GM18868 (cell line): ENCODE data around the gene DNM3.
A peak's percentile ranks its signal among the peaks of the same experiment; 100 is the strongest.

Experiments used
- ATAC-seq: cut with Tn5 transposase; IDR thresholded peaks from one replicate; pipeline ENCODE4 v1.9.1; 2021; ENCODE audit warnings: mild to moderate bottlenecking, moderate library complexity; ENCODE audit not compliant: unreplicated experiment

Gene DNM3

DNA sequence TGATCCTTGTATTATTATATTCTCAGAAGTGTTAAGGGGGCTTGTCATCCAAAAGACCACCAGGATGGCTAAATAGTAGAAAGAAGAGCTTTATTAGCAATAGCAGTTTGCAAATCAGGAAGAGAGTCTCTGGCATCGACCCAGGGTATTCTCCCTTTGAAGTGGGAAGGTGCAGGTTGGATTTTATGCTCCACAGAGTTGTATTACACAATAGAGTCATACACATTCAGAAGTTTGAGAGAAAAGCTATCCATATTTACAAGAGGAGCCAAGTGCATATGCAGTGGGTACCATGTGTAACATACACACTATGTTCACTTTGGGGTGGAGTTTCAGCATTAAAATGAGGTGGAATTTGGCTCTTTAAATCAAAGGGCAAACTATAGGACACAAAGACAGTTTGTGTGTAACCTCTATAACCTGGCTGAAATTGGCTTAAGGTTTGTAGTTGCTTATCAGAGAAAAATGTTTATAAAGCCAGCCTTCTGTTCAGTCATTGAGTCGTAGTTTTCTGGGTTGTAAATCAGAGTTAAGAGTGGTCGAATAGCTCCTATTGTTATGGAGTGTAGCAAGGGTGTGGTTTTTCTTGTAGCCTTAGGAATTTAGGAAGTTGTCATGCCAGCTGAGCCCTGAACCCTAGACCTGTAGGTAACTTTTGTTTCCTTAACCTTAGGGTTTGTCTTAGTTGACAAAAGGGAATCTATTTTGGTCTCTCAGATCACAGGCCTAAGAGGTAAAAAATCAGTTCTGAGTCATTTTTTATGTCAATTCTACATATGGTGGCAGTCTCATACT is 125.3 kb downstream of the DNM3 start:
- ATAC-seq = no peak

DNA sequence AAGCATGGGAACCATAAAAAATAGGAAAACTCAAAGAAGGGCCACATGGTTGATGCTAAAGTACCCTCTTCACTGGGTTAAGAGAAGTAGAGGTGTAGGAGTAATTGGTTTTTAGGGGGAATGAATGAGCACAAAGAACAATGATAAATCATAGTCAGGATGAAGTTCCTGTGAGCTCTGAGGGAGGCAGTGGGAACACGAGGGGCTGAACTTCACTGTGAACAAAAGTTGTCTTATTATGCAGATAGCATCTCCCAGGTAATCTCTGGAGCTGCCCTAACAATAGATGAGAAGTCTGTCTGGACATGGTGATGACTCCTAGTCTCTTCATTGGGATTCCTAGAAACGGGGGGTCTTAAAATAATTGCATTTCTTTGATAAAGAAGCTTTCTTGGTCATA is 127.9 kb downstream of the DNM3 start:
- no peak for ATAC-seq

DNA sequence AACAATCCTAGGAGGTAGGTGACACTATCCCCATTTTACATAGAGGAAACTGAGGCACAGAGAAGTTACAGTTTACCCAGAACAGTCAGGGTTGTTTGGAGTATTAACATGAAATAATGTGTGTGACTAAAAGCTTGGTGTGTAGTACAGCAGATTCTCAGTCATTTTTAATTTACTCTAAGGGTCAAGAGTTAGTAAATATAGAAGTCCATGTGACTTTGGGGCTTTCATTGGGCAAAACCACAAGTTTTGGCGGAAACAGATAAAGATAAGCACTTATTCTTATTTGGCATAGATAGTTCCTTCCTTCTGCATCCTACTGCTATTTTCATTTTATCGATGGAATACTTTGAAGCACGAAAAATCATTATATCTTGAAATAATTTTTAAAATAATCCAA is 128.5 kb downstream of the DNM3 start:
- no peak for ATAC-seq

DNA sequence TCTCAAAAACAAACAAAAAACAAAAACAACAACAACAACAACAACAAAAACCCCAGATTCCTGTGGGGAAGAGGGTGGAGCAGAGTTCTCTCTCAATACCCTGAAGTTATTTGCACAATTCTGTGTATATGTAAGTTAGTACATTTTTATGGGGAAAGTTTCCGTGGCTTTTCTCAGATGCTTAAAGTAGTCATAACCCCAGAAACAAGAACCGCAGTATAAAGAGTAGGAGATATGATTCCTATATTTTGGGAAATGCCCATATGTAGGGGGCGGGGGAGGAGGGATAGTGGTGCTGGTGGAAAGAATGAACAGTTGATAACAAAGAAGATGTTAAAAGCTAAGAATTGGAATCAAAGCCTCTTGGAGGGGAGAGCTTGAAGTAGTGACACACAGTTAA is 131.5 kb downstream of the DNM3 start:
- no peak for ATAC-seq

DNA sequence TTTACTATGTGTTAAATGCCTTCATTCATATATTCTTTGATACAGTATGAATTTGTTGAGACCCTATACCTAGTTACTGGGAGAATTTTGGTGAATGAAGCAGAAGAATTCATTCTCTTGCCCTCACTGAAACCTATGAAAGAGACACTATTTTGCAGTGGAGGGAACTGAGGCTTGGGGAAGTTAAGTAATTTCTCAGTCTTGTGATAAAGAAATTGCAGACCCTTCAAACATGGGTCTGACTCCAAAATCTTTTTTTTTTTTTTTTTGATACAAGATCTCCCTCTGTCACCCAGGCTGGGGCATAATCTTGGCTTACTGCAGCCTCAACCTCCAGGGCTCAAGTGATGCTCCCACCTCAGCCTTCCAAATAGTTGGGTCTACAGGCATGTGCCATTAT is 132.1 kb downstream of the DNM3 start:
- ATAC-seq = no peak

DNA sequence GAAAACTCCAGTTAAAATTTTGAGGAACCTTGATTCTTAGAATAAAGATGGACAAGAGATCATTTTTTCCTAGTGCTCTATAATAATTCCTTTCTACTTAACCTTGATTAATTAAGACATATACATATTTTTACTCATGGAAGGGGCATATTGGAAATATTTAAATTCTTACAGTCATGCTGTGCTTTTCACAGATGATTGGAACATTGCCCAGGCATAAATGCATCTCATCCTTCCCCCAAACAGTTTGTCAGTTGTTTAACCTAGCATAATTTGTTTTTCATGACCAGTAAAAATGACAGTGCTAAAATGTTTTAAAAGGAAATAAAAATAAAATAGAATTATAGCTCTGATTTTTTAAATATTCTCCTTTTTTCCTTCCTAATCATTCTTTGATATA is 140.0 kb downstream of the DNM3 start:
- no peak for ATAC-seq

DNA sequence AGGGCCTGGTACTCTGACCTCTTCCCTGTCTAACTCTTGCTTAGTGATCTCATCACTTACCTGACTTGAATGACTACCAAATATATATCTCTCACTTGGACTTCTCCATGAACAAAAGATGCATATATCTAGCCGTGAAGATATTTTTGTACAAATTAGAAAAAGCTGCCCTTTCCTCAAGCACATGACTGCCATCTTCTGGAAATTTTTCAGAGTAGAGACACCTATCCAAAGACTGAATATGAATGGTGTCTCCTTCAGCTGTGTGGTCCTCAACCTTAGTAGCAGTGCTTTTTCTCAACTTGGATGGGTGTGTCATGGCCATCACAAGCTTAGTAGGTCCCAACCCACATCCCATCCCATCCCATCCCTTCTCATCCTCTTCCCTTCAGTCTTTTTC is 142.3 kb downstream of the DNM3 start:
- no peak for ATAC-seq

DNA sequence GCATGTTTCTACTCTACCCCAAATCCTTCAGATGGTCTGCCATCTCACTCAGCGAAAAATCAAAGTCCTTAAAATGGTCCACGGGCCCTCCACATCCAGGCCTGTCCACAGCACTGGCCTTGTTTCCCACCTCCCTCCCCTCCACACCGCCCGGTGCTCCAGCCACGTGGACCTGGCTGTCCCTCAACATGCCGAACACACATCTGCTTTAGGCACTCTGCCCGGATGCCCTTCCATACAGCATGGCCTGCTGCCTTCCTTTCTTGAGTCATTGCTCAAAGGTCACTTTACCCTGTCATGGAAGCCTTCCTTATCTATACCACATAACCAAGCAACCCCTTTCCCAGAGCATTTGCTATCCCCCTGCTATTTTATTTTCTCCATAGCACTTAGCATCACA is 143.0 kb downstream of the DNM3 start:
- no peak for ATAC-seq

DNA sequence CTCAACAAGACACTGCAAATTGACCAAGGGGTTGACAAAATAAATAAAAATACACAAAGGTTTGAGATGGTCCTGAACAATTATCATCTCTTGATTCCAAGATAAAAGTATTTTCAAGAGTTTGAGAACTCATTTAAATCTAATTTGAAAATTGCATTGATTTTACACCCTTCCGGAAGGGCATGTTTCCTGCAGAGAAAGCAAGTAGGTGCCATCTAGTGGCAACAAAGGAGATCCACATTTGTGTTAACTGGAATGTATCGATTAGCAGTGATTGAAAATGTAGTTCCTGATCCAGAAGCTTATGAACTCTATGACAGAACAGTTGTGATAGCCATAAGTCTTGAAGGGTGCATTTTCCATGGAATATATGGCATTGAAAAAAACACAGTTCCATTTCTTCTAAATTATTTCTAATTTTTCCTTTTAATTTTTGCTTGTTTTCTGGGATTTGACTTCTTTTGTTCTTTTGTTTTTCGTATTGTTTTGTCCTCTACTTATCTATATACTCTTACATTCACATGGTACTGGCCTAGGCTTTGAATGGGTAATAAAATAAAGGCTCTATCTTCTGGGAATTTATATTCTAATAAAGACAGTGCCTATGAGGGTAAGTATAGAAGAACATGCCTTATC is 143.7 kb downstream of the DNM3 start:
- peak; percentile 61 for ATAC-seq

DNA sequence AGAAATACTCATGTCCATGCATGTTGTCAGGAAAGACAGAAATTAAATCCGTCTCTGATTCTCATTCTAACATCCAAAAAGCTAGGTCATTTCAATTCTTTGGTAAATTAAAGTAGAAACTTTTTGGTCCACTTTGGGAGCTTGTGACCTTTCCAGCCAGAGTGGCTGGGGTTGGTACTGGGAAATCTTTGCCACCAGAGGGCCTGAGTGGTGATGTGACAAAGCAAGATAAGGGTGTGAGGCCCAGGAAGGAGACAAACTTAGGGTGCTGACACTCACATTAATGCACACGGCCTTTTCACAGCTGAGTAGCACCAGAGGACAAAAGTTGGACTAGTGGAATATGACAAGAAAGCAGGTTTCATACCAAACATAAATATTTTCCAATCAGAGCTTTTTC is 144.3 kb downstream of the DNM3 start:
- no peak for ATAC-seq

DNA sequence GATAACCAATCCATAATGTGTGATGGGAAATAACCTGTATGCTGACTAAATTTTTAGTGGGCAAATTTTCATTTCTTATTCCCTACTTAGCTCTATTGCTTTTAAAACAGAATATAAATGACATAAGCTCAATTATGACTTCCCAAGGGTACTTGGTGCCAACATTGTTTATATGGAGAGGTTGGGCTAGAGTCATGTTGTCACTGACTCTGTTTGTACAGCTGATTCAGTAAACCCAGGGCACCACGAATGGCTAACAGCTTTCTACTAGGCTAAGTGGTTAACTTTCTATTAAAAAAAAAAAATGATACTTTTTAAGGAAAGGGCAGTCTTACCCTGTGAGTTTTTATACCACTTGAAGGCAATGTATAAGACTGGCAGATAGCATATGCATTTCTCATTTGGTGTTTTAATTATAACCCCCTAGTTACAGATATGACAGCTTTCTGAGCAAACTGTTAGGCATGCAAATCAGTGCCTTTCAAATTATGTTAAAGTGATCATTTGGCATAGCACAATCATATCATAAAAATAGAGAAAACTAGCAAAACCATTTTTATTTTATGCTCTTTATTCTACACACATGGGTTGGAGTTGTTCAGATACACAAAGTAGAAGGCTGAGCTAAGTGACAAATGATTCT is 147.1 kb downstream of the DNM3 start:
- ATAC-seq = no peak

DNA sequence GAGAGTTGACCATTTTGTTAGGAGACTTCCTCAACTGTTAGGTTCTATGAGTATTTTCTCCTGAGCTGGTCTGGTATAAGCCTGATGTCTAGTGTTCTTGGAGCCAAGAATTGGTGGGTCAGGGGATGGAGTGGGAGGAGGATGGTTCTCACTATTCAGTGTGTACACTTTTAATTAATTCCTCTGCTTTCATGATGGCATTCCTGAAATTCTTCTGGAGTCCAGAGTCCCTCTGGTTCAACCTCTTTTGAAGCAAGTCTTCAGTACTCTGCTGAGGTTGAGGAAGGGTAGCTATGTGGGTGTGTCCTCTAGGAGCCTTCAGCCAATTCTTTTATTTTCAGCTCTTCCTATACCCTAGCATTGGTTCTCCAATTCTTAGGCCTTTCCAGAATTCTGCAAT is 149.1 kb downstream of the DNM3 start:
- no peak for ATAC-seq

DNA sequence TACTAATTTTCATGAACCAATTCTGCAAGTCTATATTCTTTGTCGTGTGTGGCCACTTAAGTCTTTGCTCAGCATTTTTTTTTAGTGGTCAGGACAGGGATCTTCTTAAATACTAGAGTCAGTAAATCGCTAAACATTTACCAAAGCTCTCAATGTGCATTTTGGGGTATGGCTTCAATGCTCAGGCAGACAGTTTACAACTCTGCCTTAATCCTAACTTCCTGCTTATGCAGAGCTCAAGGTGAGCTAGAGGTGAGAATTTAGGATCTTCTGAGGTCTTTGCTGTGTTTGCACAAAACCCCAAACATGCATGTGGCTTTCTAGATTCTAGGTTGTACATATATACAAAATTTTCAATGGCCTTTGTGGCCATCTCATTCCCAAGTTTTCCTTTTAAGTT is 153.0 kb downstream of the DNM3 start:
- no peak for ATAC-seq

DNA sequence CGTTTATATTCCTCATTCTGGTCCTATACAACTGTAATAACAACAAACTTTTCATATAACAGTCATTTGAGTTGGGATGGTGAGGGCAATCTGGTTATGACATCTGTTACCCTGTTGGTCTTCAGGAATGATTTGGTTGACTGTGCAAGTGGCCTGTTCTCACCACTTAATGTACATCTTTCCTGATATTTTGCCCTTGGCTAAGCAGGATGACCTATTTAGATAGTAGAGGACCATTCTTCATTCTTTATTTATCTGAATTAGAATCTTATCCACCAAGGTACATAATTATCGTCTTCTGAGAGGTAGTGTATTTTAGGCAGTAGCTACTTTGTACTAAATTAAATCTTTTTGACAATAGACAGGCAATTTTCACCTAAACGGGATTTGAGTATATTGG is 154.3 kb downstream of the DNM3 start:
- ATAC-seq = no peak

DNA sequence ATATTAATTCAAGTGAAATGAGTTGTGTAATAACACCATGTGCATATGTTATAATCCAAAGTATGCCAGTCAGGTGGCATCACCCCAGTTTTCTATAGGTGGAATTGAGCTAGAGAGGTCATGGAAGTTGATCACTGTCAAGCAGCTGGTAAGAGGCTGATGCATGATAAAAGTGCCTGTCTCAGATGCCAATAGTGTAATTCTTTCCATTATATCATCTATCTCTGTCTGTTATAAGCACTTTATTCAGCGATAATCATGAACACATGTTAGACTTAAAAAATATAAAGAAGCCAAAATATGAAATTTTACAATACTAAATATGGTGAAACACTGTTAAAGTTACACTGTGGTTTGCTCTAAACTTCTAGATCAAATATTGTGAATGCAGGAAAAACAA is 156.6 kb downstream of the DNM3 start:
- ATAC-seq = no peak

DNA sequence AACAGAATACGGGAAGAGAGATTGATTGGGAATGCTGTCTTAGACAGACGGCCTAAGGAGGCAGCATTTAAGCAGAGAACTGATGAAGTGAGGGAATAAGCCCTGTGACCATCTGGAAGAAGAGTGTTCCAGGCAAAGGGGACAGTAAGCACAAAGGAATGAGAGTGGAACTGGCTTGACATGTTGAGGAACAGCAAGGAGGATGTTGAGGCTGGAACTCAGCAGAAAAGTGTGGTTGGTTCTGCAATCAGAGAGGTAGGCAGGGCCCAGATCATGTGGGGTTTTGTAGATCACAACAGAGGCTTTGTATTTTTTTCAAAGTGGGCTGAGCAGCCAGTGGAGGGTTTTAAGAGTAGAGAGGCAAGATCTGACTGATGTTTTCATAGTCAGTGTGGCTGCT is 157.4 kb downstream of the DNM3 start:
- no peak for ATAC-seq

DNA sequence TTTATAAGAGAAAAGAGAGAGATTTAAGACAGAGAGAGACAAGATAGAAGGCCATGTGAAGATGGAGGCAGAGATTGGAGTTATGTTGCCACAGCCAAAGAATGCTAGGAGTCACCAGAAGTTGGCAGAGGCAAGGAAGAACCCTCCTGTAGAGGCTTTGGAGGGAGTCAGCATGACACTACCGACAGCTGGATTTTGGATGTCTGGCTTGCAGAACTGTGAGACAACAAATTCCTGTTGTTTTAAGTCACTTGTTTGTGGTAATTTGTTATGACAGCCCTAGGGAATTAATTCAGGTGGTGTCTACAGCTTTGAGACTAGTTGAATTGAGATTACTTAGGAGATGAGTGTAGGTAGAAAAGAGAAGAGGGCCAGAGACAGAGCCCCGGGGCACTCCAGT is 158.5 kb downstream of the DNM3 start:
- ATAC-seq = no peak

DNA sequence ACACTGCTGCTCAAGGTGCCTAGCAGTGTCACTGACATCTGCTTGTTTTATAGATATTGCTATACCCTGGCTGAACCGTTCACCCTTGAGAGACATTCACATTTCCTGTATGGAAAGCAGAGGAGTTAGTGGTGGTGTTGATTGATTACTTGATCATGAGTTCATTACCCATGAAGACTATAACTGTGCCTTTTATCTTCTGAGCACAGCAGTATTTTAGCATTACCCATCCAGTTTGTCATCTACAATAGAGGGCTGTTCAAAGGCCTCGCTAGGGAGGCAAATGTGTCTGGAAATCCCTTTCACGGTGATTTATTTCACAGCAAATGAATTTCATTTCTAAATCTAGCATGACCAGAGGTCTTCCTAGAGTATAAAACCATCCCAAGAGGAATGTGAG is 160.0 kb downstream of the DNM3 start:
- no peak for ATAC-seq

DNA sequence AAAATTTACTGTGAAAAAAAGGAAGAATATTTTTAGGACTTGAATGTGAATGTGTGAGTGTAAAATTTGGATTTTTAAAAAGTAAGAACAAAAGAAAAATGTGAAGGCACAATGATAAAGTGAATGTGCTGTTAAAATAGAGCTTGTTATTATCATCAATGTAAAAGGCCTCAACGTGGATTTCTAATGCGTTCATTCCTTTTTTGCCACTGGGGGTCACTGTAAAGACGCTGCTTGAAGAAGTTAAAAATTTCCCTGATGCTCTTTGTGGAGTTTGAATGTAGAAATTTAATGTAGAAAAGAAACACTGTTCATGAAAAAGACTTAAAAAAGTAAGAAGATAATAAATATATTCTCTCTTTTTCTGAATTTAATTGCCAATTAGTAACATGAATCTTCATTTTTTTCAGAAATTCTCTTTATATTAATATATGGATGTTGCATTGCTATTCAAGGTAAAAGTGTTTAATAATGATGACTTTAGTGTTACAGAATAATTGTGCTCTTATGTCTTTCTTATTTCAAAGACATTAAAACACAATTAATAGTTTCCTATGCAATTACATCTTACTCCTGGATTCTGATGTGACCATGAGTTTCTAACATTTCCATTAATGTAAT is 161.5 kb downstream of the DNM3 start:
- no peak for ATAC-seq

DNA sequence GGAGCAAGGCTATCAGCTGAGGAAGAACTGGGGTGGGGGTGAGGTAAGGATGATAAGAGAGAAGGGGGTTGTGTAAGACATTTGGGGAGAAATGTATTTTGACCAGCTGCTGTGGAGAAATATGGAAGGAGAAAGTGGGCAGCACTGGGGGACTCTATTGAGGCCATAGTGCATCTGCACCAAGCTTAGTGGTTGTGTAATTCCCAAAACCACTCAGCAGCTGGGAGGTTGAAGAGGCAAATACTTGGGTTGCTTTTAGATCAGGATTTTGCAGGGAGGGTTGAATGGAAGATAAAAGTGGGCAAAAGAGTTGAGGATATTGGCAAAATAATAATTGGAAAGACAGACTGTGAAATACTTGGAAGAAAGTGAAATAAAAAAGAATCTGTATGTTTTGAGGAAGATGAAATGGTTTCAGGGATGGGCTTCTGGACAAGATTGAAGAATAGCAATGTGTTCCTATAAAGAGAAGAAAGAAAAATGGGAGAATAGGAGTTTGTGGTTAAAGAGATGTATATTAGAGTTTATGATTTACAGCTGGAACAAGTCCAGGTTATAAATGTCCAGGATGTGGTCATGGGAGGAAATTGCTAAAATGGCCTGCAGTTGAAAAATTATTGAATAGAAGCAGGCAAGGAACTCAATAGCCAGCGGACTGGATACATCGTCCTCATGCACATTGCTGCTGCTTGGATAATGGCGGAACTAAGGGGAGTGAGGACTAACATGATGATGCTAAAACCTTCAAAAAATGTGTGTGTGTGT is 162.7 kb downstream of the DNM3 start:
- ATAC-seq = no peak

DNA sequence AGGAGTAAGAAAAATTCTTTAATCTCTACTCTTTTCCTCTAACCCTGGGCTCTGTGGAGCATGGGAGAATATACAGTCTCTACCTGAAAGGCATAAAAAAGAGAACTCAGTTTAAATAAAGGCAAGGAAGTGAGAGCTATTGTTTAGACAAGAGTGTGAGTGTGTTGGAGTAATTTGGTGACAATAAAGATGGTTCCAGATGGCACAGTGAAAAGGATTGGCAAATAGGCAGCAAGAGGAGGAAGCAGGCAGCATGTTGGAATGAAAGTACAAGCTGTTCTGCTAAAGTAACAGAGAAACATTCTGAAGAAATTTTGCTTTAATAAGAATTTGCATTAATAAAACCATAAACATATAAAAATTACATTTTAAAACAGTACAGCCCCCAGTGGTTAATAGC is 163.4 kb downstream of the DNM3 start:
- no peak for ATAC-seq
